Psoas muscle (tissue), 8 donors: ENCODE data around the gene CABLES1. TPM values are rescaled to one million over a fixed set of nuclear protein-coding genes. Genes with fewer than 3 reads are reported as not detected.

ENCODE experiments used
- ATAC-seq, 4 donors: fragments of 200-7000 bp; cut with Tn5 transposase; one replicate each; pipeline ENCODE4 v1.9.1; 2020; ENCODE audit warnings: moderate library complexity in 3 of 4, mild to moderate bottlenecking in 2 of 4
- DNase-seq, 2 donors: peaks; one replicate each; pipeline ENCODE4 v3.0.0-alpha.2; 2020
- H3K27ac ChIP-seq: fragments of 200-600 bp; one replicate; pipeline ENCODE4 v1.8.0; 2022
- H3K27me3 ChIP-seq, 3 donors: fragments of 200-600 bp in 1 of 3; one replicate each; pipeline versions ENCODE4 v1.6.1 to v1.8.0; 2013 to 2022; ENCODE audit warnings: low read length in 2 of 3, mild to moderate bottlenecking in 2 of 3, moderate library complexity in 1 of 3; ENCODE audit not compliant: insufficient read depth in 3 of 3
- H3K36me3 ChIP-seq, 2 donors: fragments of 200-600 bp in 1 of 2; one replicate each; pipeline versions ENCODE4 v1.6.1 to v1.8.0; 2013 to 2022; ENCODE audit warnings: low read depth in 1 of 2, mild to moderate bottlenecking in 1 of 2, moderate library complexity in 1 of 2; ENCODE audit not compliant: insufficient read depth in 1 of 2
- H3K4me1 ChIP-seq: fragments of 200-600 bp; one replicate; pipeline ENCODE4 v1.8.0; 2022
- H3K4me3 ChIP-seq: fragments of 200-600 bp; one replicate; pipeline ENCODE4 v1.8.0; 2022; ENCODE audit warnings: mild to moderate bottlenecking
- H3K9me3 ChIP-seq: fragments of 200-600 bp; one replicate; pipeline ENCODE4 v1.8.0; 2022
- WGBS, 3 donors: extraction: QIAGEN DNeasy Blood & Tissue Kit; methylation state at CpG; one replicate each; pipeline versions ENCODE4 v1.1.6 to v1.1.7; 2013; 5-methylcytosine and 5-hydroxymethylcytosine counted together
- intact Hi-C, 2 donors: fragments of 100-400 bp; cut with DNase I; formaldehyde crosslinking; loops; one replicate each; pipeline versions ENCODE4 v1.11.0 to v1.14.2; 2022
- polyA plus RNA-seq, 3 donors: library from polyadenylated mRNA; stranded (reverse); fragments of 200-250 nt; gene quantifications; one replicate each; pipeline ENCODE4 v1.2.3, GENCODE V29; 2013
- total RNA-seq, 4 donors: library from RNA; stranded (reverse); fragmentation: NEBNext Ultra II Directional in 2 of 4; extraction: Animal tissue kit (Norgen Biotek cat#: 25700) in 2 of 4; gene quantifications; one replicate each; pipeline versions ENCODE4 v1.2.1 to v1.2.4, GENCODE V29; 2021 to 2023
- TF ChIP-seq, protein P1 (sequence below): fragments of 200-600 bp; IDR thresholded peaks from one replicate; pipeline ENCODE4 v1.8.0; 2022; ENCODE audit warnings: antibody characterized with exemption
- donor health status: healthy with polysubstance abuse.
- donor health status: DM: no; HTN: no; CAD: no; lungs with moderate emphysema.
- donor health status: Bipolar disorder and iron deficiency.
- donor health status: healthy.
- donor health status: DM: yes; HTN: yes; CAD: no.
- donor health status: DM: no; HTN: no; CAD: no.
- donor health status: DM: no; HTN: no; CAD: no.
- donor health status: DM: yes; HTN: yes; CAD: no.

CABLES1 gene
- total and polyA plus RNA-seq, 7 donors: 0.42 to 1.5 (median 0.98) TPM

DNA sequence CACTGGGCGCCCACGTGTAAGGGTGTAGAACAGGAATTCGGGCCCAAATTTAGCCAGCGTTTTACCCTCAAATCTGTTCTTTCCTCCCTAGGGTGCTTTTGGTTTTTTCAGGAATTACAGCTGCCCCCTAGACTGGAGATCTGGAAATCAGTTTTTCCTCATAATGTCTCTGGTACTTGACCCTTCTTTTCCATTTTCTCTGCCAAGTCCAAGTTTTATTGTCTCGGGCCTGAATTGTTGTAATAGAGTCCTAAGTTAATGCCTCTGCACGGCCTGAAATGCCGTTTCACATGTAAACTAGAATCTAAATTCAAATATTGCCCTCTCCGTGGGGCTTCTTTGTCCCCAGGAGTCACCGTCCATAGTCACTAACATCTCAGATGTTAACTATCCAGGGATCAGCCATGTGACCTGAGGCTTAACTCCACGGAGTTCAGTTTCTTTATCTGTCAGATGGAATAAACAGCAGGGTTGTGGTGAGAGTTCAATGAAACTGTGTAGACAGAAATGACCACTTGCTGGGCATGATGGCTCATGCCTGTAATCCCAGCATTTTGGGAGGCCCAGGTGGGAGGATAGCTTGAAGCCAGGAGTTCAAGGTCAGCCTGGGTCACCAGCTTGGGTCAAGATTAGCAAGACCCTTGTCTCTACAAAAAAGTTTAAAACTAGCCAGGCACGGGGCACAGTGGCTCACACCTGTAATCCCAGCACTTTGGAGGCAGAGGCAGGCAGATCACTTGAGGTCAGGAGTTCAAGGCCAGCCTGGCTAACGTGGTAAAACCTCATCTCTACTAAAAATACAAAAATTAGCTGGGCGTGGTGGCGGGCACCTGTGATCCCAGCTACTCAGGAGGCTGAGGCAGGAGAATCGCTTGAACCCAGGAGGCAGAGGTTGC lies 12.7 kb upstream of the CABLES1 start:
- H3K27me3 ChIP-seq: peaks cover 0 to 7% (median 0%) of the 10 kb centered on the region in 3 donors
- DNase-seq (no peak), ATAC-seq (no peak)
- H3K4me3 ChIP-seq: no peak overlapping the region
- TF ChIP-seq, protein P1, sequence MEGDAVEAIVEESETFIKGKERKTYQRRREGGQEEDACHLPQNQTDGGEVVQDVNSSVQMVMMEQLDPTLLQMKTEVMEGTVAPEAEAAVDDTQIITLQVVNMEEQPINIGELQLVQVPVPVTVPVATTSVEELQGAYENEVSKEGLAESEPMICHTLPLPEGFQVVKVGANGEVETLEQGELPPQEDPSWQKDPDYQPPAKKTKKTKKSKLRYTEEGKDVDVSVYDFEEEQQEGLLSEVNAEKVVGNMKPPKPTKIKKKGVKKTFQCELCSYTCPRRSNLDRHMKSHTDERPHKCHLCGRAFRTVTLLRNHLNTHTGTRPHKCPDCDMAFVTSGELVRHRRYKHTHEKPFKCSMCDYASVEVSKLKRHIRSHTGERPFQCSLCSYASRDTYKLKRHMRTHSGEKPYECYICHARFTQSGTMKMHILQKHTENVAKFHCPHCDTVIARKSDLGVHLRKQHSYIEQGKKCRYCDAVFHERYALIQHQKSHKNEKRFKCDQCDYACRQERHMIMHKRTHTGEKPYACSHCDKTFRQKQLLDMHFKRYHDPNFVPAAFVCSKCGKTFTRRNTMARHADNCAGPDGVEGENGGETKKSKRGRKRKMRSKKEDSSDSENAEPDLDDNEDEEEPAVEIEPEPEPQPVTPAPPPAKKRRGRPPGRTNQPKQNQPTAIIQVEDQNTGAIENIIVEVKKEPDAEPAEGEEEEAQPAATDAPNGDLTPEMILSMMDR: no peak
- WGBS, 3 donors: 65 to 70% (median 65%) methylated on average over 15 of the region's 15 CpGs
- intact Hi-C loops: loop anchor here in 1 of 2 donors (10.0 kb wide), 1 partner anchor 262 kb away; no protein-coding TSS in a partner anchor
- no peaks in the 10 kb centered on the region for H3K9me3 ChIP-seq
- H3K36me3 ChIP-seq: no peaks in the 10 kb centered on the region
- no peak overlapping the region for H3K27ac ChIP-seq
- no peaks in the 10 kb centered on the region for H3K4me1 ChIP-seq

DNA sequence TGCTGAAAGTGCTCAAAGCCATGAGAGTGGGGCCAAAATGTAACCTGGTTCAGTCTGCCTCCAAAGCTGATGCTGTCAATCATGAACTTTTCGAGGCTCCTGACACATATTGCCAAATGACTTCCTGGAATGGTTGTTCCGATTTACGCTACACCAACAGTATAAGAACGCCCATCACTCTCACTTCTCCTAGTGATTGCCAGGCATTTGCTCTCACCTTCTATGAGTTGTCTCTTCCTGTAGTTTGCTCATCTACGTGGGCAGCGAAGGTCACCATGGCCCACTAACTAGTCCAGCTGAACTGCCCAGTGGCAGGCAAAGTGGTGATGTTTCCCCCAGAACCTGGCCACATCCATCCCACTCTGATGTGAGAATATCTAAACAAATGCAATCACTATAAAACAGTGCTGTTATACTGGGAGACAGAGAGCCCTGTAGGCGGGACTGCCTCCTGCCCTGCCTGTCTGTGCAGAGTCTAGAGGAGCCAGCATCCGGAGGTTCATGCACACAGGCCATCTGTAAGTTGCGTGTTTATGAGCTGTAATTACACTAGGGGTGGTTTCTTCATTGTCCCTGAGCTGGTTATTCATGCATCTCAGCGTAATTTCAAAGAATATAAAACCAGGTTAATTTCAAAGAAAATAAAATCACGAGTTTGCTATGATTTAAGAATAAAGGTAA lies 8.8 kb upstream of the CABLES1 start:
- WGBS, 3 donors: 66 to 74% (median 70%) methylated on average over 11 of the region's 11 CpGs
- intact Hi-C loops: loop anchor here in 1 of 2 donors (10.0 kb wide), 1 partner anchor 258 kb away; no protein-coding TSS in a partner anchor
- Histone ChIP-seq H3K27ac (no peak overlapping the region), H3K4me1 (no peaks in the 10 kb centered on the region), H3K36me3 (no peaks in the 10 kb centered on the region), H3K27me3 (no peaks in the 10 kb centered on the region), H3K4me3 (no peak overlapping the region), H3K9me3 (no peaks in the 10 kb centered on the region)
- DNase-seq: no peak
- TF ChIP-seq, protein P1: no peak
- ATAC-seq: no peak

DNA sequence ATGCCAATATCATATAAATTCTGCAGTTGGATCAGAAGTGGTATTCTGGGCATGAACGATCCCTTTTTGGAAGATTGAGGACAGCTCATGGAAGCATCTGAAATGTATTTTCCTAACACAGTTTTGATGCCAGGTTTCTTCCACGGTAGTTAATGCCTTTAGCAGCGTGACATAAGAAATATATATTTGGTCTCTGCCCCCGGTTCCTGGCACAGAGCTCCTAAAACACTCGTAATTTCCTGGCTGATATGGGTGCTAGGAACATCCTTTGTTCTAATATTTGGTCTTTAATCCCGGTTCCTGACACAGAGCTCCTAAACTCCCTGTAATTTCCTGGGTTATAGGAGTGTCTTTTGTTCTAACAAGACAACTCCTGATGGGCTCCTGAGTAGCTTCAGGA lies 8.2 kb upstream of the CABLES1 start:
- 12 to 21% (median 17%) methylated on average over 6 of the region's 6 CpGs for whole genome bisulfite sequencing, 3 donors
- TF ChIP-seq, protein P1: no peak
- Histone ChIP-seq H3K9me3 (no peaks in the 10 kb centered on the region), H3K4me1 (no peaks in the 10 kb centered on the region), H3K27me3 (no peaks in the 10 kb centered on the region), H3K36me3 (no peaks in the 10 kb centered on the region), H3K27ac (no peak overlapping the region), H3K4me3 (no peak overlapping the region)
- DNase-seq (no peak), ATAC-seq (no peak)
- intact Hi-C loops: loop anchor here in 1 of 2 donors (10.0 kb wide), 1 partner anchor 258 kb away; no protein-coding TSS in a partner anchor

DNA sequence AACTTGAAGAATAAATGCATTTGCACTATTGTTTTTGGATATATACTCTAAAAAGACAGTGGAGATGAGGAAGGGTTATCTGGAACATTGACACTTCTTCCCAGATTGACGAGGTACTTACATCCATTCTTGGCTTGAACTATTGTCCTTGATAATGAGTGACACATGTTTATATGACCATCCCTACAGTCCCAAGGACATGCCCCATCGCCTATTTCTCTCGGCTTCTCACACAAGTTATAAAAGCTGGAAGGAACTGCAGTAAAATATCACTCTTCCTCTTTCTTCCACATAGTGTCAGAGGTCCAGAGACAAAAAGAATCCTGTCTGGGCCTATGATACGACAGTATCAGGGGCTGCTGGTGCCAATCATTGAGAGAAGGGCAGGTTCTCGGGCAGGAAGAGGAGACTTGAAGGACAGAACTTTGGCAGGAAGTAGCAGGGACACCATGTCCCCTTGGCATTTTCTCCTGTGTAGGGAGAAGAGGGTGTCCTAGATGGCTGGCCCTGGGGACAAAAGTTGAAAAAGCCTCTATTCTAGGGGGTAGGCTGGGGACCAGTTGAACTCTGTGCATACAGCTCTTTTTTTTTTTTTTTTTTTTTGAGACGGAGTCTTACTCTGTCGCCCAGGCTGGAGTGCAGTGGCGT lies 5.8 kb upstream of the CABLES1 start:
- no peaks in the 10 kb centered on the region for H3K36me3 ChIP-seq
- H3K4me3 ChIP-seq: no peak overlapping the region
- TF ChIP-seq, protein P1: no peak
- DNase-seq (no peak), ATAC-seq (no peak)
- H3K27me3 ChIP-seq: peaks cover 0 to 12% (median 0%) of the 10 kb centered on the region in 3 donors
- no peak overlapping the region for H3K27ac ChIP-seq
- H3K9me3 ChIP-seq: no peaks in the 10 kb centered on the region
- 61 to 71% (median 66%) methylated on average over 5 to 8 of the region's 8 CpGs for WGBS, 3 donors
- H3K4me1 ChIP-seq: no peaks in the 10 kb centered on the region
- intact Hi-C loops: loop anchor here (5.0 to 10.0 kb wide), 5 partner anchors 228 to 283 kb away; no protein-coding TSS in a partner anchor
